HCT116 (cell line): ENCODE results near the gene FMN1. TPM values are rescaled to one million over a fixed set of nuclear protein-coding genes. Genes with fewer than 3 reads are reported as not detected.

ENCODE experiments used
- ATAC-seq: fragments of 200-7000 bp; cut with Tn5 transposase; 2 replicates; pipeline ENCODE4 v1.9.1; 2020; ENCODE audit warnings: mild to moderate bottlenecking, moderate library complexity
- BruUV-seq: library from RNA; stranded (reverse); fragments of 400-500 nt; replicated peaks from 2 replicates; lab custom pipeline; 2021; lab: Mats Ljungman, UMichigan
- CTCF ChIA-PET: fragments of 300-600 bp; sonication (Branson Sonifier 250); formaldehyde crosslinking; loops from one replicate; lab custom pipeline; 2021; ENCODE audit warnings: antibody characterized with exemption; lab: Charles Lee
- POLR2A ChIA-PET: fragments of 300-600, 350-600 bp; sonication (Branson Sonifier 250); formaldehyde crosslinking; loops from one replicate; lab custom pipeline; 2021; ENCODE audit warnings: antibody characterized with exemption; lab: Charles Lee
- RAD21 ChIA-PET, 2 experiments: fragments of 300-600 bp; sonication (Branson Sonifier 250); formaldehyde crosslinking; loops; one replicate each; lab custom pipeline; 2023; ENCODE audit warnings: low total read pairs in 2 of 2; ENCODE audit not compliant: uncharacterized antibody in 2 of 2, unreplicated experiment in 2 of 2, low non-redundant PET in 1 of 2; lab: Charles Lee
- DNase-seq: peaks from one replicate; pipeline ENCODE4 v3.0.0-alpha.2; 2010; ENCODE audit warnings: low read depth, low spot score
- H2AFZ ChIP-seq: fragments of 200-600 bp; shearing (Covaris generic), sonication (generic); 2 replicates; pipeline ENCODE4 v1.6.1; 2017; ENCODE audit warnings: low read depth, mixed run types, mixed read lengths, antibody characterized with exemption, low read length; ENCODE audit not compliant: poor library complexity, severe bottlenecking
- H3K27ac ChIP-seq: 2 replicates; pipeline ENCODE4 v1.5.1; 2012; ENCODE audit warnings: low read depth, low read length
- H3K27me3 ChIP-seq: fragments of 200-600 bp; sonication (generic); 2 replicates; pipeline ENCODE4 v1.6.1; 2016; ENCODE audit warnings: mixed run types, low read length, mixed read lengths; ENCODE audit not compliant: insufficient read depth
- H3K36me3 ChIP-seq, 2 experiments: fragments of 200-500 bp in 1 of 2; fragments of 200-600 bp in 1 of 2; sonication (Bioruptor generic) in 1 of 2; sonication (generic) in 1 of 2; 2 replicates each; pipeline versions ENCODE4 v1.5.1 to v1.6.1; 2014 to 2016; ENCODE audit warnings: low read length in 2 of 2, inconsistent platforms in 1 of 2, mixed read lengths in 1 of 2, mixed run types in 1 of 2; ENCODE audit not compliant: insufficient read depth in 2 of 2, control insufficient read depth in 1 of 2
- H3K4me1 ChIP-seq, 2 experiments: fragments of 200-600 bp in 1 of 2; sonication (generic) in 1 of 2; 2 replicates each; pipeline versions ENCODE4 v1.5.1 to v1.6.1; 2012 to 2017; ENCODE audit warnings: low read length in 2 of 2, inconsistent platforms in 1 of 2, mild to moderate bottlenecking in 1 of 2, mixed read lengths in 1 of 2, mixed run types in 1 of 2, moderate library complexity in 1 of 2; ENCODE audit not compliant: insufficient read depth in 2 of 2, control insufficient read depth in 1 of 2
- H3K4me2 ChIP-seq: fragments of 200-600 bp; sonication (generic); 2 replicates; pipeline ENCODE4 v1.6.1; 2017; ENCODE audit warnings: mixed run types, low read length, mixed read lengths
- H3K4me3 ChIP-seq, 2 experiments: fragments of 200-600 bp in 1 of 2; sonication (generic) in 1 of 2; replicated peaks in 1 of 2; 2 replicates each; pipeline ENCODE4 v1.5.1; 2011 to 2016; ENCODE audit warnings: low read length in 2 of 2, control low read depth in 1 of 2, low read depth in 1 of 2, mild to moderate bottlenecking in 1 of 2, mixed read lengths in 1 of 2, mixed run types in 1 of 2
- H3K79me2 ChIP-seq: fragments of 200-600 bp; sonication (generic); 2 replicates; pipeline ENCODE4 v1.6.1; 2017; ENCODE audit warnings: mild to moderate bottlenecking, mixed run types, low read length, moderate library complexity, mixed read lengths; ENCODE audit not compliant: insufficient read depth
- H3K9ac ChIP-seq: fragments of 200-600 bp; sonication (generic); 2 replicates; pipeline ENCODE4 v1.6.1; 2016; ENCODE audit warnings: low read length, mixed read lengths
- H3K9me2 ChIP-seq: fragments of 200-600 bp; sonication (generic), shearing (Covaris generic); 2 replicates; pipeline ENCODE4 v1.6.1; 2017; ENCODE audit warnings: mixed run types, mild to moderate bottlenecking, moderate library complexity; ENCODE audit not compliant: insufficient read depth
- H3K9me3 ChIP-seq, 2 experiments: fragments of 200-500 bp in 1 of 2; fragments of 200-600 bp in 1 of 2; sonication (Bioruptor generic) in 1 of 2; sonication (generic) in 1 of 2; 2 replicates each; pipeline ENCODE4 v1.6.1; 2014 to 2017; ENCODE audit warnings: low read length in 2 of 2, mixed read lengths in 2 of 2, inconsistent platforms in 1 of 2, low read depth in 1 of 2, mild to moderate bottlenecking in 1 of 2, mixed run types in 1 of 2, moderate library complexity in 1 of 2; ENCODE audit not compliant: control insufficient read depth in 1 of 2, insufficient read depth in 1 of 2
- H4K20me1 ChIP-seq: fragments of 200-600 bp; sonication (generic), shearing (Covaris generic); 2 replicates; pipeline ENCODE4 v1.6.1; 2017; ENCODE audit warnings: mixed run types, mild to moderate bottlenecking, moderate library complexity; ENCODE audit not compliant: insufficient read depth
- ATF3 ChIP-seq: IDR thresholded peaks from 2 replicates; pipeline ENCODE4 v1.6.1; 2012
- CBX3 ChIP-seq: IDR thresholded peaks from 2 replicates; pipeline ENCODE4 v1.6.1; 2012; ENCODE audit warnings: low read depth
- CTCF ChIP-seq, 3 experiments: fragments of 200-600 bp in 1 of 3; sonication (generic) in 1 of 3; IDR thresholded peaks in 2 of 3; conservative IDR thresholded peaks in 1 of 3; 2 replicates each; pipeline ENCODE4 v1.5.1; 2012 to 2017; ENCODE audit warnings: low read depth in 2 of 3, low read length in 2 of 3, antibody characterized with exemption in 1 of 3, borderline replicate concordance in 1 of 3, control low read depth in 1 of 3, mild to moderate bottlenecking in 1 of 3, mixed read lengths in 1 of 3, mixed run types in 1 of 3, moderate library complexity in 1 of 3; ENCODE audit not compliant: insufficient read depth in 1 of 3
- EGR1 ChIP-seq: IDR thresholded peaks from 2 replicates; pipeline ENCODE4 v1.6.1; 2012; ENCODE audit warnings: low read depth
- ELF1 ChIP-seq: IDR thresholded peaks from 2 replicates; pipeline ENCODE4 v1.6.1; 2012; ENCODE audit warnings: low read depth, borderline replicate concordance
- EZH2 ChIP-seq: fragments of 200-600 bp; sonication (generic); IDR thresholded peaks from 2 replicates; pipeline ENCODE4 v1.6.1; 2017; ENCODE audit warnings: antibody characterized with exemption, mixed run types
- EZH2phosphoT487 ChIP-seq: fragments of 200-600 bp; IDR thresholded peaks from 2 replicates; pipeline ENCODE4 v1.6.1; 2018; ENCODE audit warnings: antibody characterized with exemption, borderline replicate concordance
- JUND ChIP-seq: IDR thresholded peaks from 2 replicates; pipeline ENCODE4 v1.6.1; 2012
- POLR2A ChIP-seq: IDR thresholded peaks from 2 replicates; pipeline ENCODE4 v1.7.0; 2011; ENCODE audit warnings: borderline replicate concordance; ENCODE audit not compliant: insufficient read depth, insufficient read length; ENCODE audit errors: extremely low read depth
- POLR2AphosphoS5 ChIP-seq: IDR thresholded peaks from 2 replicates; pipeline ENCODE4 v1.6.1; 2011; ENCODE audit warnings: mild to moderate bottlenecking, low read depth, low read length, moderate library complexity
- RAD21 ChIP-seq: IDR thresholded peaks from 2 replicates; pipeline ENCODE4 v1.6.1; 2012; ENCODE audit warnings: low read depth, mild to moderate bottlenecking
- SP1 ChIP-seq: IDR thresholded peaks from 2 replicates; pipeline ENCODE4 v1.6.1; 2012; ENCODE audit warnings: low read depth
- SRF ChIP-seq: IDR thresholded peaks from 2 replicates; pipeline ENCODE4 v1.6.1; 2012; ENCODE audit warnings: low read depth
- ZBTB33 ChIP-seq: IDR thresholded peaks from 2 replicates; pipeline ENCODE4 v1.6.1; 2011; ENCODE audit warnings: mild to moderate bottlenecking, low read length, moderate library complexity; ENCODE audit not compliant: insufficient replicate concordance; ENCODE audit errors: extremely low read depth
- ZFX ChIP-seq: fragments of 450-650 bp; IDR thresholded peaks from 2 replicates; pipeline ENCODE4 v1.6.1; 2017
- ZNF274 ChIP-seq: fragments of 200-500 bp; sonication (Bioruptor generic); IDR thresholded peaks from 2 replicates; pipeline ENCODE4 v1.6.1; 2014; ENCODE audit warnings: mild to moderate bottlenecking, low read depth, low read length, inconsistent platforms
- intact Hi-C: fragments of 100-400 bp; cut with micrococcal nuclease; formaldehyde crosslinking; loops from 2 replicates; pipeline ENCODE4 v1.10.0; 2022
- total RNA-seq: library from RNA; stranded (reverse); gene quantifications from one replicate; pipeline ENCODE4 v1.2.1, GENCODE V29; 2021; ENCODE audit not compliant: unreplicated experiment

FMN1 gene
- total RNA-seq, 1 experiment from 2014 or later = 0.39 TPM

GRCh38 chr15:33059184-33059583, 135.3 kb downstream of the FMN1 start:
- Histone ChIP-seq H3K36me3 (no peaks in the 10 kb centered on the region), H3K27ac (no peak overlapping the region), H3K9ac (no peak overlapping the region), H3K4me2 (no peak overlapping the region), H4K20me1 (no peaks in the 10 kb centered on the region), H3K79me2 (no peaks in the 10 kb centered on the region), H3K4me3 (no peak overlapping the region), H3K27me3 (no peaks in the 10 kb centered on the region), H3K4me1 (no peaks in the 10 kb centered on the region), H3K9me2 (no peaks in the 10 kb centered on the region), H3K9me3 (no peaks in the 10 kb centered on the region), H2AFZ (no peak overlapping the region)
- ChIA-PET POLR2A (no interaction called here), RAD21 (no interaction called here), CTCF (no interaction called here)
- DNase-seq (no peak), ATAC-seq (no peak)
- intact Hi-C loops = no loop called here
- TF ChIP-seq EZH2 (no peak), ZNF274 (no peak), EGR1 (no peak), ELF1 (no peak), POLR2A (no peak), ATF3 (no peak), CBX3 (no peak), ZFX (no peak), SRF (no peak), CTCF (IDR thresholded peaks at IDR 0.05 in 2 of 3, conservative IDR thresholded peaks at IDR 0.05 in 1 of 3; ENCODE audit: borderline replicate concordance in 1 of 3, insufficient read depth in 1 of 3, low read depth in 2 of 3, low read length in 2 of 3) (no peak), ZBTB33 (no peak), SP1 (no peak), RAD21 (no peak), EZH2phosphoT487 (no peak), JUND (no peak), POLR2AphosphoS5 (no peak)
- no TSS peak for BruUV-seq
